SK-N-SH (cell line): ENCODE data around the gene MAPT.

Experiments
- CHD2 ChIP-seq: fragments of 150-350 bp; IDR thresholded peaks from 2 replicates; pipeline ENCODE4 v1.6.1; 2018; ENCODE audit warnings: low read length; ENCODE audit not compliant: partially characterized antibody
- JUND ChIP-seq: IDR thresholded peaks from 2 replicates; pipeline ENCODE4 v1.4.0; 2012
- RAD21 ChIP-seq: IDR thresholded peaks from 2 replicates; pipeline ENCODE4 v1.6.1; 2012; ENCODE audit warnings: mild to moderate bottlenecking, low read length
- RCOR1 ChIP-seq: fragments of 150-350 bp; IDR thresholded peaks from 2 replicates; pipeline ENCODE4 v1.6.1; 2017; ENCODE audit warnings: antibody characterized with exemption, low read length
- TF ChIP-seq, protein P1 (sequence below): fragments of 200-600 bp; sonication (generic); IDR thresholded peaks from 2 replicates; pipeline ENCODE4 v1.6.1; 2017; ENCODE audit warnings: antibody characterized with exemption, mild to moderate bottlenecking, moderate library complexity
- TF ChIP-seq, protein P2 (sequence below): IDR thresholded peaks from 2 replicates; pipeline ENCODE4 v1.4.0; 2012; ENCODE audit warnings: low read depth
- TF ChIP-seq, protein P3 (sequence below): IDR thresholded peaks from 2 replicates; pipeline ENCODE4 v1.6.1; 2012; ENCODE audit warnings: mild to moderate bottlenecking, low read depth, low read length, moderate library complexity

DNA sequence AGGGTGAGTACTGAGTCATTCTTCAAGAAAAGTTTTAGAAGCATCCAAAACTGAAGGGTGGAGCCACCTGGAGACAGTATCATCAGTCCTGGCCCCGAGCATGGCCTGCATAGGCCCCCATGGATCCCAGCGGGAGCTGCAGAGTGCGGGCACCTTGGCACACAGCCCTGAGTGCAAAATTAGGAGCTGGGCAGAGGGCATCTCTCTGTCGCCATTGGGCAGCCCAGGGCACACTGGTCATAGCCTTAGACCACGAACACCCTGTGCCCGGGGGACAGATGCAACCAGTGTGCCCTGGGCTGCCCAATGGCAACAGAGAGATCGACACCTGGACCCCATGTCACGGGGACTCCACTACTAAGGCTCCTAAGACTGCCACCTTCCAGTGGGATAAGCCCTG, 14.6 kb downstream of the MAPT start:
- TF ChIP-seq RCOR1 (no peak), JUND (no peak), RAD21 (no peak), CHD2 (no peak)
- TF ChIP-seq, protein P1, sequence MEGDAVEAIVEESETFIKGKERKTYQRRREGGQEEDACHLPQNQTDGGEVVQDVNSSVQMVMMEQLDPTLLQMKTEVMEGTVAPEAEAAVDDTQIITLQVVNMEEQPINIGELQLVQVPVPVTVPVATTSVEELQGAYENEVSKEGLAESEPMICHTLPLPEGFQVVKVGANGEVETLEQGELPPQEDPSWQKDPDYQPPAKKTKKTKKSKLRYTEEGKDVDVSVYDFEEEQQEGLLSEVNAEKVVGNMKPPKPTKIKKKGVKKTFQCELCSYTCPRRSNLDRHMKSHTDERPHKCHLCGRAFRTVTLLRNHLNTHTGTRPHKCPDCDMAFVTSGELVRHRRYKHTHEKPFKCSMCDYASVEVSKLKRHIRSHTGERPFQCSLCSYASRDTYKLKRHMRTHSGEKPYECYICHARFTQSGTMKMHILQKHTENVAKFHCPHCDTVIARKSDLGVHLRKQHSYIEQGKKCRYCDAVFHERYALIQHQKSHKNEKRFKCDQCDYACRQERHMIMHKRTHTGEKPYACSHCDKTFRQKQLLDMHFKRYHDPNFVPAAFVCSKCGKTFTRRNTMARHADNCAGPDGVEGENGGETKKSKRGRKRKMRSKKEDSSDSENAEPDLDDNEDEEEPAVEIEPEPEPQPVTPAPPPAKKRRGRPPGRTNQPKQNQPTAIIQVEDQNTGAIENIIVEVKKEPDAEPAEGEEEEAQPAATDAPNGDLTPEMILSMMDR, result no peak
- TF ChIP-seq, protein P2, sequence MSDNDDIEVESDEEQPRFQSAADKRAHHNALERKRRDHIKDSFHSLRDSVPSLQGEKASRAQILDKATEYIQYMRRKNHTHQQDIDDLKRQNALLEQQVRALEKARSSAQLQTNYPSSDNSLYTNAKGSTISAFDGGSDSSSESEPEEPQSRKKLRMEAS, result no peak
- TF ChIP-seq, protein P3, sequence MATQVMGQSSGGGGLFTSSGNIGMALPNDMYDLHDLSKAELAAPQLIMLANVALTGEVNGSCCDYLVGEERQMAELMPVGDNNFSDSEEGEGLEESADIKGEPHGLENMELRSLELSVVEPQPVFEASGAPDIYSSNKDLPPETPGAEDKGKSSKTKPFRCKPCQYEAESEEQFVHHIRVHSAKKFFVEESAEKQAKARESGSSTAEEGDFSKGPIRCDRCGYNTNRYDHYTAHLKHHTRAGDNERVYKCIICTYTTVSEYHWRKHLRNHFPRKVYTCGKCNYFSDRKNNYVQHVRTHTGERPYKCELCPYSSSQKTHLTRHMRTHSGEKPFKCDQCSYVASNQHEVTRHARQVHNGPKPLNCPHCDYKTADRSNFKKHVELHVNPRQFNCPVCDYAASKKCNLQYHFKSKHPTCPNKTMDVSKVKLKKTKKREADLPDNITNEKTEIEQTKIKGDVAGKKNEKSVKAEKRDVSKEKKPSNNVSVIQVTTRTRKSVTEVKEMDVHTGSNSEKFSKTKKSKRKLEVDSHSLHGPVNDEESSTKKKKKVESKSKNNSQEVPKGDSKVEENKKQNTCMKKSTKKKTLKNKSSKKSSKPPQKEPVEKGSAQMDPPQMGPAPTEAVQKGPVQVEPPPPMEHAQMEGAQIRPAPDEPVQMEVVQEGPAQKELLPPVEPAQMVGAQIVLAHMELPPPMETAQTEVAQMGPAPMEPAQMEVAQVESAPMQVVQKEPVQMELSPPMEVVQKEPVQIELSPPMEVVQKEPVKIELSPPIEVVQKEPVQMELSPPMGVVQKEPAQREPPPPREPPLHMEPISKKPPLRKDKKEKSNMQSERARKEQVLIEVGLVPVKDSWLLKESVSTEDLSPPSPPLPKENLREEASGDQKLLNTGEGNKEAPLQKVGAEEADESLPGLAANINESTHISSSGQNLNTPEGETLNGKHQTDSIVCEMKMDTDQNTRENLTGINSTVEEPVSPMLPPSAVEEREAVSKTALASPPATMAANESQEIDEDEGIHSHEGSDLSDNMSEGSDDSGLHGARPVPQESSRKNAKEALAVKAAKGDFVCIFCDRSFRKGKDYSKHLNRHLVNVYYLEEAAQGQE, result no peak
